Neural crest cell (in vitro differentiated cells): ENCODE data around the gene CFAP206. TPM values are rescaled to one million over a fixed set of nuclear protein-coding genes. Genes with fewer than 3 reads are reported as not detected.

Source experiments
- DNase-seq: peaks from one replicate; pipeline ENCODE4 v3.0.0; 2021; ENCODE audit warnings: low read depth, mixed read lengths, low spot score
- H3K27ac Mint-ChIP-seq: one replicate; pipeline ENCODE4 v1.8.0; 2021; ENCODE audit warnings: mild to moderate bottlenecking, mixed read lengths; ENCODE audit not compliant: unreplicated experiment
- H3K27me3 Mint-ChIP-seq: 2 replicates; pipeline ENCODE4 v1.8.0; 2021; ENCODE audit warnings: low read depth, mild to moderate bottlenecking, mixed read lengths
- H3K36me3 Mint-ChIP-seq: 2 replicates; pipeline ENCODE4 v1.8.0; 2021; ENCODE audit warnings: low read depth, mild to moderate bottlenecking, mixed read lengths
- H3K4me1 Mint-ChIP-seq: 2 replicates; pipeline ENCODE4 v1.8.0; 2021; ENCODE audit warnings: mixed read lengths
- H3K4me3 Mint-ChIP-seq: one replicate; pipeline ENCODE4 v1.8.0; 2021; ENCODE audit warnings: mild to moderate bottlenecking, mixed read lengths
- H3K9me3 Mint-ChIP-seq: 2 replicates; pipeline ENCODE4 v1.8.0; 2021; ENCODE audit warnings: mixed read lengths
- CTCF ChIP-seq: fragments of 200-600 bp; sonication (generic); conservative IDR thresholded peaks from 2 replicates; pipeline ENCODE4 v1.5.0; 2021; ENCODE audit warnings: antibody characterized with exemption, mild to moderate bottlenecking
- total RNA-seq: library from RNA; stranded (reverse); gene quantifications from 2 replicates; pipeline ENCODE4 v1.2.1, GENCODE V29; 2021

Gene CFAP206
- total RNA-seq, 1 donor from 2014 or later: 0.93 TPM

- Mint-ChIP-seq H3K4me1 (no peaks in the 10 kb centered on the region), H3K9me3 (no peaks in the 10 kb centered on the region), H3K27ac (no peak overlapping the region), H3K36me3 (no peaks in the 10 kb centered on the region), H3K27me3 (no peaks in the 10 kb centered on the region), H3K4me3 (no peak overlapping the region)
- no peak for TF ChIP-seq CTCF
- no peak for DNase-seq
Measured at GRCh38 chr6:87397656-87398055, 10.1 kb upstream of the CFAP206 start.

GRCh38 chr6:87401832-87402231, 5.9 kb upstream of the CFAP206 start:
- Mint-ChIP-seq H3K9me3 (no peaks in the 10 kb centered on the region), H3K27ac (no peak overlapping the region), H3K4me1 (no peaks in the 10 kb centered on the region), H3K36me3 (no peaks in the 10 kb centered on the region), H3K27me3 (no peaks in the 10 kb centered on the region), H3K4me3 (no peak overlapping the region)
- DNase-seq: no peak
- no peak for TF ChIP-seq CTCF

GRCh38 chr6:87407561-87407900, 241 bp upstream of the CFAP206 start:
- Mint-ChIP-seq H3K27ac (no peak overlapping the region), H3K27me3 (peaks cover 13% of the 10 kb centered on the region), H3K36me3 (no peaks in the 10 kb centered on the region), H3K4me3 (peak overlapping the region; percentile 90), H3K9me3 (no peaks in the 10 kb centered on the region), H3K4me1 (peaks cover 12% of the 10 kb centered on the region)
- no peak for TF ChIP-seq CTCF
- no peak for DNase-seq

- no peak for TF ChIP-seq CTCF
- H3K36me3 Mint-ChIP-seq: no peaks in the 10 kb centered on the region
- DNase-seq: no peak
- H3K9me3 Mint-ChIP-seq: no peaks in the 10 kb centered on the region
- H3K27me3 Mint-ChIP-seq: peaks cover 13% of the 10 kb centered on the region
- H3K27ac Mint-ChIP-seq: peak overlapping the region; percentile 87
- H3K4me1 Mint-ChIP-seq: peaks cover 12% of the 10 kb centered on the region
- peak overlapping the region; percentile 90 for H3K4me3 Mint-ChIP-seq
Measured at GRCh38 chr6:87408721-87409155, 966 bp downstream of the CFAP206 start.

GRCh38 chr6:87419266-87419665, 11.5 kb downstream of the CFAP206 start:
- TF ChIP-seq CTCF: no peak
- Mint-ChIP-seq H3K27me3 (no peaks in the 10 kb centered on the region), H3K9me3 (no peaks in the 10 kb centered on the region), H3K36me3 (no peaks in the 10 kb centered on the region), H3K27ac (no peak overlapping the region), H3K4me3 (no peak overlapping the region), H3K4me1 (no peaks in the 10 kb centered on the region)
- no peak for DNase-seq

- H3K9me3 Mint-ChIP-seq: no peaks in the 10 kb centered on the region
Measured at GRCh38 chr6:87420360-87420759, 12.6 kb downstream of the CFAP206 start.

More at GRCh38 chr6:87420360-87420759, 12.6 kb downstream of the CFAP206 start:
- H3K27me3 Mint-ChIP-seq: no peaks in the 10 kb centered on the region
- no peak for TF ChIP-seq CTCF
- H3K4me1 Mint-ChIP-seq: no peaks in the 10 kb centered on the region
- no peaks in the 10 kb centered on the region for H3K36me3 Mint-ChIP-seq
- H3K27ac Mint-ChIP-seq: no peak overlapping the region
- no peak overlapping the region for H3K4me3 Mint-ChIP-seq
- no peak for DNase-seq
